ENCODE measurements around the gene ADAM30. TPM values are rescaled to one million over a fixed set of nuclear protein-coding genes. Genes with fewer than 3 reads are reported as not detected.
A peak's percentile ranks its signal among the peaks of the same experiment; 100 is the strongest.

Gene ADAM30
- total and polyA plus RNA-seq, 12 donors: not detected

DNA sequence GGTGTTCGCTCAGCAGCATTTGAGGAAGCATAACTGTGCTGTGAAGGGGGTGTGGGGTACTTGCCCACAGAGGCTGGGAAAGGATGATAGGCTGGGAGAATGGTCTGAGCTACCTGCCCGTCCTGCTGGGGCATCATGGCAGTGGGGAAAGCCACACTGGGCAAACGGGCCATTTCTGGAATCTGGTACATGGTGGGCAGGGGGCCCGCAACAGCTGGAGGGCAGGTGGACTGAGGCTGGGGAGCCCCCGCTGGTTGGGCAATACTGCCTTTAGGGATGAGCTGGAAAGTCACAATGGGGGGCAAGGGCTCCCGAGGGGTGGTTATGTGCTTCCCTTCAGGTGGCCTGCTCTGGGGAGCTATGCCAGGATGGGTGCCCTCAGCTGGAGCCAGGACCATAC, 19.2 kb upstream of the ADAM30 start:
- H3K4me3 ChIP-seq: no peak overlapping the region
- peaks cover 0 to 80% (median 37%) of the 10 kb centered on the region in 9 donors for H3K36me3 ChIP-seq
- no peak overlapping the region for H3K27ac ChIP-seq
- DNase-seq (no peak), ATAC-seq (peak in 1 of 8 donors; percentile 26)
- no peaks in the 10 kb centered on the region for H3K9me3 ChIP-seq
- intact Hi-C loops (cut with DNase I): no loop called here
- 90 to 94% methylated on average over 6 of the region's 6 CpGs for WGBS, 2 donors
- H3K4me1 ChIP-seq: no peaks in the 10 kb centered on the region
- TF ChIP-seq CTCF (IDR thresholded peaks at IDR 0.05): no peak
- no peaks in the 10 kb centered on the region for H3K27me3 ChIP-seq

GRCh38 chr1:119914071-119914470, 17.8 kb upstream of the ADAM30 start:
- ATAC-seq: no peak
- Histone ChIP-seq H3K27me3 (no peaks in the 10 kb centered on the region), H3K9me3 (no peaks in the 10 kb centered on the region), H3K27ac (no peak overlapping the region), H3K4me3 (no peak overlapping the region), H3K36me3 (peaks cover 0 to 66% (median 32%) of the 10 kb centered on the region in 9 donors), H3K4me1 (no peaks in the 10 kb centered on the region)
- no peak for DNase-seq
- intact Hi-C loops (cut with DNase I): no loop called here
- TF ChIP-seq CTCF (IDR thresholded peaks at IDR 0.05): no peak
- 48 to 54% methylated on average over 1 of the region's 1 CpG for WGBS, 2 donors

DNA sequence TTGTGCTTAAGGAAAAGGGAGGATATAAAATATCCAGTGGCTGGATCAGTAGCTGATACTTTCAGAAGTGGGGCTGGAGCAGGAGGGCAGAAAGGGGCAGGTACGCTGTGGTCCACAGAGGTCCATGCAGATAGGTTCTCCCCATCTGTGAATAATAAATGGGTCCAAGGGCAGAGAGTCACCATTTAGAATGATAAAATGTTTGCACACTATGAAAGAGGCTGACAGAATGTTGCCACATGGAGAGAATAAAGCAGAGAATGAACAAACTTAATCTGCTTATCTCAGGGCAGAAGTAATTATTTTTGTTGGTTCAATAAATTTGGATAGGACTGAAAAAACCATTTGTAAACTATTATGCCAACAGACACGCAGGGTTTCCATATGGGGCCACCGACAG, 16.6 kb upstream of the ADAM30 start:
- no peak overlapping the region for H3K4me3 ChIP-seq
- TF ChIP-seq CTCF (IDR thresholded peaks at IDR 0.05): no peak
- WGBS, 2 donors: 94% methylated on average over 3 of the region's 3 CpGs
- H3K27me3 ChIP-seq: no peaks in the 10 kb centered on the region
- peaks cover 0 to 55% (median 20%) of the 10 kb centered on the region in 9 donors for H3K36me3 ChIP-seq
- intact Hi-C loops (cut with DNase I): no loop called here
- H3K9me3 ChIP-seq: no peaks in the 10 kb centered on the region
- DNase-seq: no peak
- ATAC-seq: no peak
- H3K27ac ChIP-seq: no peak overlapping the region
- no peaks in the 10 kb centered on the region for H3K4me1 ChIP-seq

DNA sequence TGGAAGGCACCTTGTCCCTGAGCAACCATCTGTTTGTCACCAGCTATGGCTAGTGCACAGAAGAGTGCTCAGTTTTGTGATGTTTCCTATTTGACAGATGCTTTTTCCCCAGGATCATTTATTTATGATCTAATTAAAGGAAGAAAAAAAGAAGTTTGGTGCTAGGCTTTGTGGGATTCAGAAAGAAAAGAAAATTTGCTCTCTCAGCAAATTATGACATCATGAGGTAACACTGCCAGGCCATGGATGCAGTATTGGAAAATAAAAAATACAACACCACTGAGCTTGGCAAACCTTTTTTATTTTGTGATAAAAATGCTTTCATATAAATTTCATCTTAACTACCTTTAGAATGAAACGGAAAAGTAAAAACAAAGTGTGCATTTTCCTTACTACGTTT, 15.5 kb upstream of the ADAM30 start:
- intact Hi-C loops (cut with DNase I): no loop called here
- 91 to 92% methylated on average over 2 of the region's 2 CpGs for WGBS, 2 donors
- DNase-seq (no peak), ATAC-seq (no peak)
- no peak for TF ChIP-seq CTCF (IDR thresholded peaks at IDR 0.05)
- Histone ChIP-seq H3K4me3 (no peak overlapping the region), H3K36me3 (peaks cover 0 to 43% (median 14%) of the 10 kb centered on the region in 9 donors), H3K9me3 (no peaks in the 10 kb centered on the region), H3K27ac (no peak overlapping the region), H3K4me1 (no peaks in the 10 kb centered on the region), H3K27me3 (no peaks in the 10 kb centered on the region)

Data from heart right ventricle (tissue), 16 donors.